Measurements from ENCODE around the gene FANCD2OS. TPM values are rescaled to one million over a fixed set of nuclear protein-coding genes. Genes with fewer than 3 reads are reported as not detected.

Gene FANCD2OS
- not detected in 5 replicates for total RNA-seq (2022; extraction: Qiagen RNA extraction)

GRCh38 chr3:10108091-10108490, at the start of gene FANCD2OS:
Gene FANCD2OS, minus strand, starts transcription at chr3:10108255. Its CDS starts 3,481 bp downstream, at chr3:10104774.

GRCh38 chr3:10115326-10116137, 7.5 kb upstream of the FANCD2OS start, which contains the start of gene BRK1:
Gene BRK1, plus strand, starts transcription at chr3:10115675. Its CDS starts 27 bp downstream, at chr3:10115702.

Other genes starting within 250 kb of the FANCD2OS start
- 75.0 to 98.5 TPM (median 81.8 TPM) in 5 replicates for gene CIDEC, start 228.0 kb downstream of the FANCD2OS start, total RNA-seq (2022; extraction: Qiagen RNA extraction)
- 80.1 to 101 TPM (median 92.7 TPM) in 5 replicates for gene JAGN1, start 217.6 kb downstream of the FANCD2OS start, total RNA-seq (2022; extraction: Qiagen RNA extraction)
- gene IL17RE, start 205.4 kb downstream of the FANCD2OS start, total RNA-seq (2022; extraction: Qiagen RNA extraction): 1.7 to 1.9 TPM (median 1.8 TPM) in 5 replicates
- gene IL17RC, start 191.2 kb downstream of the FANCD2OS start, total RNA-seq (2022; extraction: Qiagen RNA extraction): 28.0 to 34.0 TPM (median 32.0 TPM) in 5 replicates
- 11.5 to 14.5 TPM (median 12.9 TPM) in 5 replicates for gene CRELD1, start 174.4 kb downstream of the FANCD2OS start, total RNA-seq (2022; extraction: Qiagen RNA extraction)
- 1.2 to 1.9 TPM (median 1.8 TPM) in 5 replicates for gene PRRT3, start 155.8 kb downstream of the FANCD2OS start, total RNA-seq (2022; extraction: Qiagen RNA extraction)
- gene EMC3, start 121.4 kb downstream of the FANCD2OS start, total RNA-seq (2022; extraction: Qiagen RNA extraction): 108 to 142 TPM (median 112 TPM) in 5 replicates
- gene FANCD2, start 81.8 kb downstream of the FANCD2OS start, total RNA-seq (2022; extraction: Qiagen RNA extraction): 16.8 to 19.2 TPM (median 17.6 TPM) in 5 replicates
- gene BRK1, start 7.4 kb upstream of the FANCD2OS start, total RNA-seq (2022; extraction: Qiagen RNA extraction): 158 to 174 TPM (median 167 TPM) in 5 replicates
- gene VHL, start 33.5 kb upstream of the FANCD2OS start, total RNA-seq (2022; extraction: Qiagen RNA extraction): 27.2 to 30.2 TPM (median 29.0 TPM) in 5 replicates
- 10.5 to 14.4 TPM (median 12.8 TPM) in 5 replicates for gene IRAK2, start 56.7 kb upstream of the FANCD2OS start, total RNA-seq (2022; extraction: Qiagen RNA extraction)
- 29.1 to 36.9 TPM (median 31.7 TPM) in 5 replicates for gene TATDN2, start 140.2 kb upstream of the FANCD2OS start, total RNA-seq (2022; extraction: Qiagen RNA extraction)
- not detected in 5 replicates for gene GHRL, start 184.7 kb upstream of the FANCD2OS start, total RNA-seq (2022; extraction: Qiagen RNA extraction)
- 217 to 226 TPM (median 218 TPM) in 5 replicates for gene SEC13, start 212.9 kb upstream of the FANCD2OS start, total RNA-seq (2022; extraction: Qiagen RNA extraction)

Data from A549 treated with AZD2906 at 1 μM for 4 hours (cell line).